Measurements from ENCODE around the gene PPP2R5D.

DNA sequence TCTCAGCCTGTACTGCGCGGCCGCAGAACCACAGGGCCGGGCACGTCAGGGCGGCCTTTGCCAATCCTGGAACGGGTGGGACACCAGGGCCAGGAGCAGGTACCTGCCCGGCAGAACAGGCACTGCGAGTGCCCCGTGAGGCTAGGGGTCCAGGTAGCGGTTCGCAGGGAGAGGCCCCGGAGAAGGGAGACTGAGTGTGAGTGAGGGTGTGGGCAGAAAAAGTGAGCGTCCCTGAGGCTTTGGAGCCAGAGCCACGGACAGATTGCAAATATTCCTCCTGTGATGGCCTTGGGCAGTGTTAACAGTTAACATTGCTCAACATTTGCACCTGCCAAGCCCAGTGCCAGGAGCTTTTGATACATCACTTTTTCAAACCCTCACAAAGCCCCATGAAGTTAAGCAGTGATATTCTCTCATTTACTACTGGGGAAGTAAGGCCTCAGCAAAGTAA, 23.3 kb upstream of the PPP2R5D start:
- no peak for TF ChIP-seq TAF1 (IDR thresholded peaks at IDR 0.05; ENCODE audit: low read depth)
- TF ChIP-seq TCF12 (IDR thresholded peaks at IDR 0.05; ENCODE audit: low read depth), result no peak
- TF ChIP-seq CEBPB (IDR thresholded peaks at IDR 0.05), result peak; percentile 27; the same call in 1 of the 2 replicates
- TF ChIP-seq EP300 (IDR thresholded peaks at IDR 0.05; ENCODE audit: borderline replicate concordance), result no peak
